Ovary (tissue), 9 donors: ENCODE results near the gene ASPSCR1. TPM values are rescaled to one million over a fixed set of nuclear protein-coding genes. Genes with fewer than 3 reads are reported as not detected.
"Not testable (repeated sequence)": the region's sequence is repeated elsewhere in the genome, so short reads cannot be mapped to it uniquely, and the experiment has no call there.

Source experiments
- DNase-seq, 5 donors: peaks; one replicate each; pipeline ENCODE4 v3.0.0-alpha.2; 2019 to 2020
- H3K27ac ChIP-seq, 2 donors: fragments of 200-600 bp; one replicate each; pipeline versions ENCODE4 v1.5.1 to v1.8.0; 2019 to 2022
- H3K27me3 ChIP-seq: fragments of 200-600 bp; one replicate; pipeline ENCODE4 v1.8.0; 2022
- H3K36me3 ChIP-seq: fragments of 200-600 bp; sonication (generic); one replicate; pipeline ENCODE4 v1.5.1; 2019
- H3K4me1 ChIP-seq: one replicate; pipeline ENCODE4 v1.8.1; 2013; ENCODE audit warnings: mild to moderate bottlenecking, moderate library complexity; ENCODE audit not compliant: insufficient read depth
- H3K4me3 ChIP-seq: fragments of 200-600 bp; sonication (generic); one replicate; pipeline ENCODE4 v1.5.1; 2017
- H3K9me3 ChIP-seq, 2 donors: fragments of 200-600 bp in 1 of 2; sonication (generic) in 1 of 2; one replicate each; pipeline versions ENCODE4 v1.5.1 to v1.8.1; 2013 to 2019; ENCODE audit warnings: mild to moderate bottlenecking in 1 of 2, moderate library complexity in 1 of 2
- CTCF ChIP-seq, 3 donors: fragments of 450-650 bp in 2 of 3; fragments of 200-600 bp in 1 of 3; IDR thresholded peaks; one replicate each; pipeline versions ENCODE4 v1.5.1 to v1.8.0; 2016 to 2022; ENCODE audit warnings: antibody characterized with exemption in 3 of 3, mild to moderate bottlenecking in 1 of 3
- EP300 ChIP-seq: sonication (generic); formaldehyde crosslinking; IDR thresholded peaks from one replicate; pipeline ENCODE4 v1.6.1; 2017; ENCODE audit warnings: antibody characterized with exemption
- POLR2A ChIP-seq: fragments of 450-650 bp; IDR thresholded peaks from one replicate; pipeline ENCODE4 v1.6.1; 2017; ENCODE audit warnings: antibody characterized with exemption, mild to moderate bottlenecking, moderate library complexity
- WGBS, 3 donors: extraction: QIAGEN DNeasy Blood & Tissue Kit in 1 of 3; methylation state at CpG; one replicate each; pipeline versions ENCODE4 v1.1.5 to v1.1.7; 2013 to 2017; 5-methylcytosine and 5-hydroxymethylcytosine counted together
- intact Hi-C, 4 donors: fragments of 100-400 bp; cut with DNase I; formaldehyde crosslinking; loops; one replicate each; pipeline versions ENCODE4 v1.11.0 to v1.15.1; 2022 to 2023
- polyA plus RNA-seq, 2 donors: library from polyadenylated mRNA; stranded (reverse); fragments of 200-250 nt in 1 of 2; fragments of 350-450 nt in 1 of 2; fragmentation: Illumina TruSeq in 1 of 2; extraction: RNeasy Lipid Tissue Mini Kit (QIAGEN cat#74804) in 1 of 2; gene quantifications; one replicate each; pipeline ENCODE4 v1.2.3, GENCODE V29; 2013 to 2014
- total RNA-seq, 7 donors: library from RNA; depleted of rRNA in 2 of 7; stranded (reverse); fragments of >200 nt in 2 of 7; fragmentation: NEBNext Ultra II Directional in 3 of 7; extraction: Animal tissue kit (Norgen Biotek cat#: 25700) in 3 of 7; gene quantifications; one replicate each; pipeline versions ENCODE4 v1.1.0 to v1.2.4, GENCODE V29; 2016 to 2023
- donor health status: DM: no; HTN: no; CAD: no; lungs with moderate emphysema.
- donor health status: DM: no; HTN: no; CAD: no.
- donor health status: Bipolar disorder and iron deficiency.
- donor health status: DM: yes; HTN: yes; CAD: no.
- donor health status: DM: no; HTN: no; CAD: no.
- donor health status: DM: yes; HTN: yes; CAD: no.

The ASPSCR1 gene
- total and polyA plus RNA-seq, 9 donors, result 1.6 to 39.9 (median 24.3) TPM

GRCh38 chr17:81976332-81977210, 858 bp upstream of the ASPSCR1 start:
- Histone ChIP-seq H3K9me3 (no peaks in the 10 kb centered on the region), H3K4me1 (peaks cover 6% of the 10 kb centered on the region), H3K27ac (peak overlapping the region in 1 of 2 donors; percentile 68), H3K27me3 (no peaks in the 10 kb centered on the region), H3K36me3 (no peaks in the 10 kb centered on the region), H3K4me3 (peak overlapping the region; percentile 65)
- DNase-seq, result peak in 3 of 5 donors; percentile 34 to 64 (median 55)
- no peak for TF ChIP-seq CTCF (IDR thresholded peaks at IDR 0.05)
- TF ChIP-seq EP300, result no peak
- WGBS, 3 donors, result 26 to 29% (median 28%) methylated on average over 30 of the region's 30 CpGs
- intact Hi-C loops, result no loop called here

GRCh38 chr17:81978524-81979298, 1.3 kb downstream of the ASPSCR1 start:
- H3K4me3 ChIP-seq, result peak overlapping the region; percentile 65
- DNase-seq, result no peak
- H3K27ac ChIP-seq, result no peak overlapping the region

GRCh38 chr17:81980122-81980521, 2.7 kb downstream of the ASPSCR1 start:
- H3K4me1 ChIP-seq, result peaks cover 6% of the 10 kb centered on the region
- DNase-seq, result no peak
- no peak overlapping the region for H3K4me3 ChIP-seq
- no peak for TF ChIP-seq POLR2A
- TF ChIP-seq EP300, result no peak
- TF ChIP-seq CTCF (IDR thresholded peaks at IDR 0.05), result no peak
- H3K36me3 ChIP-seq, result no peaks in the 10 kb centered on the region
- 87 to 89% (median 88%) methylated on average over 4 of the region's 4 CpGs for WGBS, 3 donors
- no peaks in the 10 kb centered on the region for H3K9me3 ChIP-seq
- no peaks in the 10 kb centered on the region for H3K27me3 ChIP-seq
- intact Hi-C loops, result no loop called here
- no peak overlapping the region for H3K27ac ChIP-seq

More at GRCh38 chr17:81978524-81979298, 1.3 kb downstream of the ASPSCR1 start:
- Histone ChIP-seq H3K27me3 (no peaks in the 10 kb centered on the region), H3K9me3 (no peaks in the 10 kb centered on the region), H3K36me3 (no peaks in the 10 kb centered on the region), H3K4me1 (peaks cover 6% of the 10 kb centered on the region)
- WGBS, 3 donors, result 79 to 90% (median 90%) methylated on average over 27 of the region's 27 CpGs
- TF ChIP-seq EP300, result no peak
- no peak for TF ChIP-seq POLR2A
- no peak for TF ChIP-seq CTCF (IDR thresholded peaks at IDR 0.05)
- intact Hi-C loops, result no loop called here

- DNase-seq, result no peak
- Histone ChIP-seq H3K4me1 (peaks cover 6% of the 10 kb centered on the region), H3K36me3 (no peaks in the 10 kb centered on the region), H3K27ac (no peak overlapping the region), H3K9me3 (no peaks in the 10 kb centered on the region), H3K27me3 (no peaks in the 10 kb centered on the region), H3K4me3 (no peak overlapping the region)
- intact Hi-C loops, result no loop called here
- WGBS, 3 donors, result 90 to 91% (median 91%) methylated on average over 9 of the region's 9 CpGs
- TF ChIP-seq EP300 (no peak), POLR2A (no peak), CTCF (IDR thresholded peaks at IDR 0.05) (no peak)
Observed at GRCh38 chr17:81980707-81981343, 3.4 kb downstream of the ASPSCR1 start.

GRCh38 chr17:81981511-81981910, 4.1 kb downstream of the ASPSCR1 start:
- WGBS, 3 donors, result 94 to 96% (median 95%) methylated on average over 12 of the region's 12 CpGs
- H3K4me3 ChIP-seq, DNase-seq, H3K36me3 ChIP-seq, H3K4me1 ChIP-seq, intact Hi-C loops, H3K27ac ChIP-seq, H3K9me3 ChIP-seq, H3K27me3 ChIP-seq: not testable (repeated sequence)
